HG03025 (cell line): ENCODE measurements around the gene CDK5.
A peak's percentile ranks its signal among the peaks of the same experiment; 100 is the strongest.

Experiments
- ATAC-seq: cut with Tn5 transposase; IDR thresholded peaks from one replicate; pipeline ENCODE4 v1.9.1; 2021; ENCODE audit warnings: mild to moderate bottlenecking, moderate library complexity; ENCODE audit not compliant: unreplicated experiment, low FRiP score

The CDK5 gene

DNA sequence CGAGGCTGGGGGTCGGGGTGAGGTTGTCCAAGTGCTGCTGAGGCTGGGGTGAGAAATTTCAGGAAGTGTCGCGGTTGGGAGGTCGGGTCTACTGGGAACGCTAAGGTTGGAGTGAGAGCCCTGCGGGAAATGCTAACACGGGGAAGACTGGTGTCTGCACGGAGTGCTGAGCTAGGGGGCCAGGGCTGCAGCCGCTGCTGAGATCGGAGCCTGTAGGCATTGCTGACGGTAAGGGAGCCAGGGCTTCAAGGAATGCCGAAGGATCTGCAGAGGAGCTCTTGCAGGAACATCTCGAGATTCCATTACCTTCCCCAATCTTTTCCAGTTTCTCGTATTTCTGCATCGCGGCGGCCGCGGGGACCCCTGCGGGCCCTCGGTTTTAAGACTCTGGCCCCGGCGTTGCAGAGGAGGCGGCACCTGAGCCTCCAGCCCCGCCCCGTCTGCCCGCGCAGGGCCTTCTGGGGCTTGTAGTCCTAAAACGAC is at the start of gene CDK5:
Gene CDK5 (minus strand): TSS at position 392 of the 483 bp plus-strand sequence. CDS start 49 bp downstream, at position 343.
- peak; percentile 5 for ATAC-seq

DNA sequence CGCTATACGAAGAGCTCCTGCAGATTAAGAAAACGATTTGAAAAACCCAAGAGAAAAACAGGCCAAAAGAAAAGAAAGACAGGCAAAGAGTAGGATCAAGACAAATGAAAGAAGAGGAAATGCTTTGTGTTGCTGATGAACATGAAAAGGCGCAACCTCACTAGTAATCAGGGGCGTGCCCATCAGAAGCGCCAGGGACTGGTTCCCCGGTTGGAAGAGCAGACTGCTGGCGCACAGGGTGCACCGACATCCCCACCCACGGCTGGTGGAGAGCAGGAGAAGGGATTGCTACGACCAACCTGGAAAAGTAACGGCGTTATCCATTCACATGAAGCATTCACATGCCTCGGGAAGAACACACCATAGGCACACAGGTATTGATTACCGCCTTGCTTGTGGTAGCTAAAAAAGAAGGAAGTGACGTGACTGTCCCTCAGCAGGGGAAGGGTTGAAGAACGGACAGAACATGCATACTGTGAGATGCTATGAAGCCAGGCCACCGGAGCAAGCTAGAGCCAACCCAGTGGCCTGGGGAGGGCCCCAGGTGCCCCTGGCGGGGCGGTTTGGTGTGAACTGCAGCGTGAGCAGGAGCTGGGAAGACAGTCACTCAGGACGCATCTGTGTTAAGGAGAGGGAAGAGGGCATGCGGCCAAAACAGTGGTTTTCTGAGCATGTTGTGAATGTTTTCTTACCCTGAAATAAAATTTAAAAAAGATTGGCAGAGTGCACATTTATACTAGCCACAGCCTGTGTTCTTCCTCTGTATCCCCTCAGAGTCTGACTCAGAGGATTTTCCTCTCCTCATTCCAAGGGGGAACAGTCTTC is 46.9 kb upstream of the CDK5 start:
- no peak for ATAC-seq

DNA sequence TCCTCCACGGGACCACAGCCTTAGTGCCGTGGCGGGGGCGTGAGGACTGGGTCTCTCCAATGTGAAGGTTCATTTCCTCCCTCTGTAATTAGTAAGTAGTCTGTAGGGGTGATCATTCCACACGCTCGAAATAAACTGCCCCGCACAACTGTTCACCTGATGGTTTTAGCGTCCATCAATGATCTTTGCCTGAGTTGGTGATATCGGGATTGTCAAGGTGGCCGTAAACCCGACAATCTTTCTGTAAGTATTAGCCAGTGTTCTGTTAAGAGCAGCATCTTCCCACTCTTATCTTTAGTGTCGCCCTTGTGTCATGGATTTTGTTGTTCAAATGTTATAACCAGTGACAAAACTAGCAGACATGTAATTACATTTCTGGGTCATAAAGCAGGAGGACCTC is 46.3 kb upstream of the CDK5 start:
- ATAC-seq = no peak

GRCh38 chr7:151102991-151103390 is 45.3 kb upstream of the CDK5 start:
- no peak for ATAC-seq

DNA sequence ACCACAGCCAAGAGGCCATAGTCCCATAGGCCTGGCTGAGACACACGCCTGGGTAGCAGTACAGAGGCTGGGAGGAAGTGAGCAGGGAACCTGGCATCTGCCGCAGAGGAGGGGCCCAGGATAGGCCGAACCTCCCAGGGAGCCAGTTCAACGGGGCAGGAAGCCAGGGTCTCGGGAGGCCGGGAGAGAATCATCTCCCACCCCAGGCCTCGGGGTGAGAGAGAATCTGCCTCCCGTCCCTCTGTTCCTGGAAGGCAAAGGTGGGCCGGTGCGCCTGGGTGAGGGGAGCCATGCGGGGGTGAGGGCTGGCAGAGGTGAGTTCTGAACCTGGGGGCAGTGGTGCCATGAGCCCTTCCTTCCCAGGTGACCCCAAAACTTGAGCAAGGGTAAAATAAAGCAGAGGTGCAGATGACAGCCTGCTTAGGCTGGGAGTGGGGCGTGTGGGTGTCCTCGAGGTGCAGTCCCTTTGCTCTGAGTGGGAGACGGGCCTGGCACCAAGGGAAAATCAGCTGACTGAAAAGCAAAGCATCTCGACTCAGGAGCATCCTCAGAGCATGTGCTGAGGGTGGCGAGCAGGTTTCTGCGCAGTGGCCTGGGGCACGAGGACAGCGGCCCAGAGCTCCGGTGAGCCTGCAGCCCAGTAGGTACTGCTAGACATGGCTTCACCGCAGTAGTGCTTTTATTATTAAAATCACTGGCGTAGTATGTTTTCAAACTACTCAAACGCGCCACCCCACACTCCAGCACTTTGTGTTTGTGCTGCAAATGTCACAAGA is 44.1 kb upstream of the CDK5 start:
- no peak for ATAC-seq

DNA sequence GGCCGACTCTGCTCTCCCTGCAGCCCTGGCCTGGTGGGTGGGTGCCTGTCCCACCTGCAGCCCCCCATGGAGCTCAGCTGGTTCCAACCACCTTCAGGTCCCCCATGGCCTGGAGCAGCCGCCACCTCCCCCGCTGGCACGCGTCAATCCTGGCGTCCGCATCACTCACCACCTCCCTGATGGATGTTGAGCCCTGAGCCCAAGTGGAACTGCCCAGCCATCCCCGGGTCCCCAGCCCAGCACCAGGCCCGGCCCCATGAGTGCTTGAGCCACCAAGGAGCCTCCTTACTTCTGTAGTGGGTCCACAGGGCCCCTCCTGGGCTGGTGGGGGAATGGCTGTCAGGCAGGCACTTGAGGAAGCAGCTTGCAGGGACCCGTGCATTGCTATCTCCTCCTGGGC is 43.2 kb upstream of the CDK5 start:
- no peak for ATAC-seq

DNA sequence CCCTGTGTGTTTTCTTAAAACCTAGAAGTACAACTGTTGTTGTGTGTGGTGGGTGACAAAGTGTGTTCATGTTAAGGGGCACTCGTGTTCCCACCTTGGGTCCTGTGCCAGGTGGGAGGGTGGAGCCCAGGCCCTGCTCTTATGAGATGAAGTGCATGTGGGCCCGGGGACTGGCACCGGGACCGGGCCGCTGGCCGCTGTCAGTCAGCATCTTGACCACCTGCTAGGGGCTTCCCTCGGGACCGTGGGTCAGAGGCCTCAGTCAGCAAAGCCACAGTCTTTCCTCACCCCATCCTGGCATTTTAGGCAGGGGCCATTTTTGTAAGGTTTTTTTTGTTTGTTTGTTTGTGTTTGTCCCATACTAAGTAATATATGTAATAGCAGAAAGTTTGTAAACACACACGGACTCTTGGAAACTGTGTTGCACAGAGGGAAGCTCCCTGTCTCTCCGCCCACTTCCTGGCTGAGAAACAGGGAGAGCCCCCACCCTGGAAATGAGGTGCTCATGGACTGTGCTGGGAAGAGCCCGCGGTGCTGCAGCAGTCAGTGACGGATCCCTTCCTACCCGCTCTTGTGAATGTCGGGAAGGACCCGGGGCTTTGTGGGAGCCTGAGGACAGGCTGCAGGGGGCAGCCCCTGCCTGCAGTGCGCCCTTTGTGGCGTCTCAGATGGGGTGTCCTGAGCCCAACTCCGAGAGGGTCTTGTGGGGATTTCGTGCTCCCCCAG is 42.0 kb upstream of the CDK5 start:
- ATAC-seq = no peak

- ATAC-seq = no peak
Measured at GRCh38 chr7:151095828-151096475, 38.3 kb upstream of the CDK5 start.

- no peak for ATAC-seq
Measured at GRCh38 chr7:151095123-151095797, 37.6 kb upstream of the CDK5 start.

DNA sequence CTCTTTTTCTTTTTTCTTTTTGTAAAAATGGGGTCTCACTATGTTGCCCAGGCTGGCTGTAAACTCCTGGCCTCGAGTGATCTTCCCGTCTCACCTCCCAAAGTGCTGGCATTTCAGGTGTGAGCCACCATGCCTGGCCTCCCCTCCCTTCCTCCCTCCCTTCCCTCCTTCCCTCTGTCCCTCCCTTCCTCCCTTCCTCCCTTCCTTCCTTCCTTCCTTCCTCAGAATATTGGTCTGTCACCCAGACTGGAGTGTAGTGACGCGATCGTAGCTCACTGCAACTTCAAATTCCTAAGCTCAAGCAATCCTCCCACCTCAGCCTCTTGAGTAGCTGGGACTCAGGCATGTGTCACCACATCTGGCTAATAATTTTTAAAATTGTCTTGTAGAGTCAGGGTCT is 37.0 kb upstream of the CDK5 start:
- ATAC-seq = no peak

DNA sequence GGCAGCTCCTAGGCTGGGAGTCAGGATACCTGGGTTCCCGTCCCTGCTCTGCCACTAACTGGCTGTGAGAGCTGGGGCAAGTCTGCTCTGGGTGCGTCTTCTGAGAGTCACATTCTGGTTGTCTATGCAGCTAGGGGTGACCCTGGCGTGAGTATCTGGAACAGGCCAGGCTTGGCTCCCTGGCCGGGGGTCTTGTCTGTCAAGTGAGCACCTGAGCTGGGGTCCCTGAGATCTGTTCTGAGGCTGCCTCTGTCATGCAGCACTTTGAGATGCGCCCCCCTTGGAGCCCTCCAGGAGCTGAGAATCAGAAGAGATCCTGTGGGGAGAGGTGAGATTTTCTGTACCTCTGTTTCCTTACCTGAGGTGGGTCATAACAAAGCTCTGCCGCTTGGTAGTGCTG is 36.1 kb upstream of the CDK5 start:
- ATAC-seq = no peak

DNA sequence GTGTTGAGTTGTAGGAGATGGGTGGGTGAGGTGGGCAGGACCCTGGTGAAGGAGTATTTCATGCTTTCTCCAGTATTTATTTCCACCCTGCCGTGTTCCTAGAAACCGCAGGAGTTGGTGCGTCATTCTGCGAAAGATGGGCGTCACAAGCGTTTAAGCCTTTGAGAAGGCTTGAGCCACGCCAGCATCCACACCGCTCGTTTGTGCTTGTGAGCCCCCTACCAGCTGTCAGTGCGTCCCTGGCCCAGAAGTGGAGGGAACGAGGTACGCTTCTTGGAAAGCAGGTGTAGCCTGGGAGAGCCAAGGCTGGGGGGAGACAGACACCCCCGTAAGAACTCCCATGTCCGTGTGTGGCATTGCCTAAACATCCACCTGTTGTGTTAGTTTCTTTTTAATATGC is 34.3 kb upstream of the CDK5 start:
- ATAC-seq = no peak

DNA sequence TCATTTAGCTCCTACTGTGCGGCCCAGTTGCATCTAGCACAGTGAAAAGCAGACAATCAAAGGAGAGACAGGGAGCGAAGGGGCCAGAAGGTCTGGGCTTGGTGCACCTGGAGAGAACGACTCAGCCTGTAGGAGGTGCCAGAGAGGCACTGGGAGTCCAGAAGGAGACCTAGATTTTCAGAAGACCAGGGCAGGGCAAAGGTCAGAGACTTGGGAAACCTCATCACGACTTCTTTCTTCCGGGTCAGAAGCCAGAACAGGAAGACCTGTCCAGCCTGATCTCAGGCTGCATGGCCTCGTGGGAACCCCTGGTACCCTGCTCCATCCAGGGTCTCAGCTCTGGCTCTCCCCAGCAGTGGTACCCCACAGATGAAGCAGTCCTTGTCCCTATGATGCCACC is 33.7 kb upstream of the CDK5 start:
- ATAC-seq = no peak

DNA sequence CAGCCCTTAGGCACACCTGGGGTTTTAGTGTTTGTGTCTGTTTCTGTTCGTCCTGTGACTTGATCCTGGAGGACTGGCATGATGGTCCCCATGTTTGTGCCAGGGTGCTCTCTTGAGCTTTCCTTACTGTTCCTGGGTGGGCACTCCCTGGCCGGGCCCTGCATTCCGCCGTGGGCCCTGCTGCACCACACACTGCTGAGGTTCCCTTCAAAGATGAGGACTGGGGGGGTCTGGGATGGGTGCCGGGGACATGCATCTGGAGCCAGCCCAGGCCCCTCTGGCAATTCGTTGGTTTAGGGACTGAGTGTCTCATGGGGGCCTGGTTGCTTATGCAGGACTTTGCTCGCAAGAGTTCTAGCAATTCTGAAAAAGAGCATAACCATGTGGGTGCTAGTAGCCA is 33.3 kb upstream of the CDK5 start:
- no peak for ATAC-seq

DNA sequence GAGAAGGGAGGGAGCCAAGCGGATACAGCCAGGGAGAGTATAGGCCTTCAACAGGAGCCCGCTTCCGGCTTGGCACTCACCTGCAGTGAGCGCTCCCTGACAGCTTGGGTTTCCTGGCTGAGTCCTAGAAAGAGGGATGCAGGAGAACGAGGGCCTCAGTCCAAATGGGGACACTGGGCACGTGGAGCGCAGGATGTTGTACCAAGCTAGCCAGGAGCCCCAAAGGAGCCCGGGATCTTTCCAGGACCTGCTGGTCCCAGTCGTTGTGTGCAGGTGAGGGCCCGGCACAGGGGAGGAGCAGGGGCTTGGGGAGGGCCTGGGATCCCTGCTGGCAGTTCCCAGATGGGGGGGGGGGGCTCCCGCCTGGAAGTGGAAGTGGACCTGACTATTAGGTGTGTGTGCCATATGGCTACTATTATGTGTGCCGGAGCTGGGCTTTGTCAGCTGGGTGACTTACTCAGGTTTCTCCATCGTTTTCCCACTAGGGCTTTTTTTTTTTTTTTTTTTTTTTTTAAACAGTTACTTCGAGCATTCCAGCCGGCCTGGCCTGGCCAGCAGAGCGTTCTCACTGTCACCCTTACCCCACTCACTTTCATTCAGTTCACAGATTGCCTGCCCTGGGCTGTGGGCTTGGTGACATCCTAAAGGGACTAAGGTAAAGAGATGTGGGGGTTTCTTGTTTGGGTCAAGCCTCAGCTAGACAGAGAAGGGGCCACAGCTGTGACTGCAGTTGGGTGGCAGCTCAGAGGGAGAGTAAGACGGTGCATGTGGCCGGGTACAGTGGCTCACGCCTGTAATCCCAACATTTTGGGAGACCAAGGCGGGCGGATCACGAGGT is 32.4 kb upstream of the CDK5 start:
- no peak for ATAC-seq

DNA sequence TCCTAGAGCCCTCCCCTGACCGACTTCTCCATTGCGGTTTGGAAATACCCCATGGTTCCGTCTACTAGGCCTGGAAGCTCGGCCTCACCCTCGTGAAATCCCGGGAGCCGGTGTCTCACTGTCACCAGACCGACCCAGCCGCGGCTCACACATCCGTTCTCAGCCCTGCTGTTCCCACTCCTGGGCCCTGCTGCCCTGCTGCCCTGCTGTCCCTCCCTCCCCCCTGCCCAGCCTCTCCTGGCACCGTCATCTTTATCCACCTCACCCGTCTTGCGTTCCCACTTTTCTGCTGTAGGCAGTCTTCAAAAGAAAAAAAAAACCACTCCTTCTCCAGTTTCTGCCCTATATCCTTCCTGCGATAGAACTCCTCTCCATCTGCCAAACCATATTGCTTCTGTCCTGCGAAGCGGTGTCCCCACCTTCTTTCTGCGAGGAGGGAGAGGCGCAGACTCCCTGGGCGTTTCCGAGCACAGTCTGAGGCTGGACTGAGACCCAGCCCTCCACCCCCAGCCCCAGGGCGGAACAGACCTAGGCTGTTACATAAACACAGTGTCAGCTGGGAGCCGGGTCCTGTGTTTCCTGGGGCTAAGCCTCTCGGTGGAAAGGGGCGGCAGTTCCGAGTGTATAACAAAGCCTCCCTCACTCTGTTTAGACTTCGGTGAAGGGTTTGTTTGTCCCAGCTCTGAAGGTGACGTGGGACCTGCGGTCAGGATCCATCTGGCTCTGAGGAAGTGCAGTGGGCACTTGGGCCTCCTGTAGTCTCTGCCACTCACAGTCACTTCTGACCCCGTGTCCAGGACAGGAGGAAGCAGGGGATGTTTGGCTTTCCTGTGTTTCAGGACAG is 31.4 kb upstream of the CDK5 start:
- ATAC-seq = no peak

- ATAC-seq = no peak
Measured at GRCh38 chr7:151088019-151088855, 30.5 kb upstream of the CDK5 start.
